HG03520 (cell line): ENCODE results near the gene PVALB.

Experiments used
- ATAC-seq: cut with Tn5 transposase; IDR thresholded peaks from one replicate; pipeline ENCODE4 v1.9.1; 2021; ENCODE audit warnings: mild to moderate bottlenecking, moderate library complexity; ENCODE audit not compliant: unreplicated experiment

The PVALB gene

GRCh38 chr22:36775964-36776669, 40.7 kb downstream of the PVALB start, which contains the start of gene IFT27:
Gene IFT27 (minus strand): TSS chr22:36776119. CDS start chr22:36775707, 412 bp downstream.
- ATAC-seq: peak; percentile 87

GRCh38 chr22:36775586-36775963, 41.3 kb downstream of the PVALB start:
- ATAC-seq: peak; percentile 6

- ATAC-seq: no peak
Observed at GRCh38 chr22:36773935-36774334, 42.9 kb downstream of the PVALB start.

- no peak for ATAC-seq
Observed at GRCh38 chr22:36772451-36772850, 44.4 kb downstream of the PVALB start.

- ATAC-seq: no peak
Observed at GRCh38 chr22:36771356-36772063, 45.3 kb downstream of the PVALB start.

- no peak for ATAC-seq
Observed at GRCh38 chr22:36770513-36771231, 46.2 kb downstream of the PVALB start.

- no peak for ATAC-seq
Observed at GRCh38 chr22:36769541-36770512, 47.0 kb downstream of the PVALB start.

GRCh38 chr22:36768616-36769015, 48.2 kb downstream of the PVALB start:
- ATAC-seq: no peak

- no peak for ATAC-seq
Observed at GRCh38 chr22:36768141-36768540, 48.7 kb downstream of the PVALB start.

- ATAC-seq: no peak
Observed at GRCh38 chr22:36767035-36767775, 49.6 kb downstream of the PVALB start.

- ATAC-seq: no peak
Observed at GRCh38 chr22:36765943-36766450, 50.8 kb downstream of the PVALB start.

GRCh38 chr22:36765131-36765942, 51.5 kb downstream of the PVALB start:
- ATAC-seq: no peak

GRCh38 chr22:36764641-36765040, 52.2 kb downstream of the PVALB start:
- no peak for ATAC-seq

GRCh38 chr22:36764060-36764459, 52.8 kb downstream of the PVALB start:
- ATAC-seq: no peak

- no peak for ATAC-seq
Observed at GRCh38 chr22:36763576-36763975, 53.3 kb downstream of the PVALB start.

- no peak for ATAC-seq
Observed at GRCh38 chr22:36762687-36763260, 54.1 kb downstream of the PVALB start.

- ATAC-seq: no peak
Observed at GRCh38 chr22:36761553-36762240, 55.1 kb downstream of the PVALB start.

GRCh38 chr22:36760786-36761185, 56.0 kb downstream of the PVALB start:
- ATAC-seq: no peak
